Measurements from ENCODE around the gene UTP18. TPM values are rescaled to one million over a fixed set of nuclear protein-coding genes. Genes with fewer than 3 reads are reported as not detected.

Gene UTP18
- polyA plus RNA-seq, 2 donors, result 8.4 to 23.1 TPM

DNA sequence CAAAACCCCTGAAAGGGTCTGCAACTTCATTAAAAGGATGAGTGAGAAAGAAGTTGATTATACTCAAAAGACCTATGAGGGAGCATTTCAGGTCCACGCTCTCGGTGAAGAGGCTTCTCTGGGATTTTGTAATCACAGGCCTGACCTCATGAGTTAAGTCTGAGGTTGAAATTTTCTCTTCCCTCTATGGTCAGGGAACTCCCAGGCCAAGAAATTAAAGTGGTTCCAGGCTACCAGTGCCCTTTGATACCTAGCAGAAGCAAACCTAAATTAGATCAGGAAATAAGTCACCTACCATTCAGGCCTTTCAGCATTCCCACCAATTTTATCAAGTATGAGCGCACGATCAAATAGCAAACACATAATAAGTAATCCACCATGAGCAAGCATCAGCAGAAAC is 28.3 kb upstream of the UTP18 start:
- H3K27ac ChIP-seq (ENCODE audit: low read depth in 2 of 2, low read length in 1 of 2), result no peak overlapping the region
- no peaks in the 10 kb centered on the region for H3K27me3 ChIP-seq (ENCODE audit: control insufficient read depth in 1 of 2, insufficient read depth in 2 of 2, low read length in 2 of 2)

GRCh38 chr17:51234162-51234561 is 26.2 kb upstream of the UTP18 start:
- Histone ChIP-seq H3K36me3 (ENCODE audit: control insufficient read depth in 2 of 2, insufficient read depth in 2 of 2, low read length in 1 of 2) (no peaks in the 10 kb centered on the region), H3K27ac (ENCODE audit: low read depth in 2 of 2, low read length in 1 of 2) (no peak overlapping the region), H3K27me3 (ENCODE audit: control insufficient read depth in 1 of 2, insufficient read depth in 2 of 2, low read length in 2 of 2) (no peaks in the 10 kb centered on the region), H3K9me3 (ENCODE audit: control insufficient read depth in 2 of 2, insufficient read depth in 1 of 2, low read depth in 1 of 2, low read length in 1 of 2) (no peaks in the 10 kb centered on the region), H3K4me1 (ENCODE audit: control insufficient read depth in 2 of 2, insufficient read depth in 2 of 2, low read length in 1 of 2) (peaks cover 0 to 3% of the 10 kb centered on the region in 2 donors), H3K4me3 (ENCODE audit: low read depth in 1 of 2, low read length in 2 of 2) (no peak overlapping the region)
- 95% methylated on average over 5 of the region's 6 CpGs for WGBS, 2 donors

More for the DNA sequence above, 28.3 kb upstream of the UTP18 start:
- H3K9me3 ChIP-seq (ENCODE audit: control insufficient read depth in 2 of 2, insufficient read depth in 1 of 2, low read depth in 1 of 2, low read length in 1 of 2), result no peaks in the 10 kb centered on the region
- H3K4me1 ChIP-seq (ENCODE audit: control insufficient read depth in 2 of 2, insufficient read depth in 2 of 2, low read length in 1 of 2), result peaks cover 0 to 3% of the 10 kb centered on the region in 2 donors
- 75 to 87% methylated on average over 4 of the region's 4 CpGs for WGBS, 2 donors
- H3K36me3 ChIP-seq (ENCODE audit: control insufficient read depth in 2 of 2, insufficient read depth in 2 of 2, low read length in 1 of 2), result no peaks in the 10 kb centered on the region
- H3K4me3 ChIP-seq (ENCODE audit: low read depth in 1 of 2, low read length in 2 of 2), result no peak overlapping the region

- no peaks in the 10 kb centered on the region for H3K4me1 ChIP-seq (ENCODE audit: control insufficient read depth in 2 of 2, insufficient read depth in 2 of 2, low read length in 1 of 2)
- H3K4me3 ChIP-seq (ENCODE audit: low read depth in 1 of 2, low read length in 2 of 2), result no peak overlapping the region
- 68 to 80% methylated on average over 6 of the region's 6 CpGs for WGBS, 2 donors
Observed at GRCh38 chr17:51238255-51238887, 22.0 kb upstream of the UTP18 start.

DNA sequence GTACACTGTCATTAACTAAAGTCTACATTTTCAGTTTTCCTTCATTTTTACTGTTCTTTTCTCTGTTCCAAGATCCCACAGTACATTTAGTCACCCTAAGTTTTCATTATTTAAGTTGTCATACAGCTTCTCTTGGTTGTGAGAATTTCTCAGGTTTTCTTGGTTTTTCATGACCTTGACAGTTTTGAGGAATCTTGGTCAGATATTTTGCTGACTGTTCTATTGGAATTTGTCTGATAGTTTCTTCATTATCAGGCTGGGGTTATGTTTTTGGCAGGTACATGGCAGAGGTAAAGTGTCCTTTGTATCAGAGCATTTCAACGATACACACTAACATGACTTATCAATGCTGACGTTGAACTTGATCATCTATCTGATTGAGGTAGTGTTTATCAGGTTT is 20.1 kb upstream of the UTP18 start:
- H3K4me1 ChIP-seq (ENCODE audit: control insufficient read depth in 2 of 2, insufficient read depth in 2 of 2, low read length in 1 of 2), result no peaks in the 10 kb centered on the region
- H3K36me3 ChIP-seq (ENCODE audit: control insufficient read depth in 2 of 2, insufficient read depth in 2 of 2, low read length in 1 of 2), result no peaks in the 10 kb centered on the region
- no peaks in the 10 kb centered on the region for H3K9me3 ChIP-seq (ENCODE audit: control insufficient read depth in 2 of 2, insufficient read depth in 1 of 2, low read depth in 1 of 2, low read length in 1 of 2)
- H3K27me3 ChIP-seq (ENCODE audit: control insufficient read depth in 1 of 2, insufficient read depth in 2 of 2, low read length in 2 of 2), result no peaks in the 10 kb centered on the region
- no peak overlapping the region for H3K4me3 ChIP-seq (ENCODE audit: low read depth in 1 of 2, low read length in 2 of 2)
- WGBS, 2 donors, result 83 to 94% methylated on average over 2 of the region's 2 CpGs
- H3K27ac ChIP-seq (ENCODE audit: low read depth in 2 of 2, low read length in 1 of 2), result no peak overlapping the region

More at GRCh38 chr17:51238255-51238887, 22.0 kb upstream of the UTP18 start:
- Histone ChIP-seq H3K9me3 (ENCODE audit: control insufficient read depth in 2 of 2, insufficient read depth in 1 of 2, low read depth in 1 of 2, low read length in 1 of 2) (no peaks in the 10 kb centered on the region), H3K27me3 (ENCODE audit: control insufficient read depth in 1 of 2, insufficient read depth in 2 of 2, low read length in 2 of 2) (no peaks in the 10 kb centered on the region), H3K27ac (ENCODE audit: low read depth in 2 of 2, low read length in 1 of 2) (no peak overlapping the region), H3K36me3 (ENCODE audit: control insufficient read depth in 2 of 2, insufficient read depth in 2 of 2, low read length in 1 of 2) (no peaks in the 10 kb centered on the region)

DNA sequence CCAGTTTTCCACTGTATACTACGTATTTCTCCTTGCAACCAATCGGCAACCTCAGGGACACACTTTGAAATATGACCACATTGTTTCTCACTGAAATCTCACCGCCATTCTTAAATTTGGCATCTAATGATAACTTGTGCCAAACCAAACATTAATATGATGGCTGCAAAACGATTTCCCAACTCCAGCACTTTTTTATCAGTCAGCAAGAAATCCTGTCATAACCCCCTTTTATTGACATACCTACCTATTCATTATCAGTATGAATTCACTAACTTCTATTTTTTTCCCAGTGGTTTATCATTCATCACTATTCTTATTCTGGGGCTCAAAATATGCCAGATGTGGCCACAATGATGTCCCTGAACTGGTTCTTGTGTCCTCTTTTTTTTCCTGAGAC is 16.3 kb upstream of the UTP18 start:
- Histone ChIP-seq H3K27me3 (ENCODE audit: control insufficient read depth in 1 of 2, insufficient read depth in 2 of 2, low read length in 2 of 2) (no peaks in the 10 kb centered on the region), H3K36me3 (ENCODE audit: control insufficient read depth in 2 of 2, insufficient read depth in 2 of 2, low read length in 1 of 2) (no peaks in the 10 kb centered on the region), H3K27ac (ENCODE audit: low read depth in 2 of 2, low read length in 1 of 2) (no peak overlapping the region), H3K9me3 (ENCODE audit: control insufficient read depth in 2 of 2, insufficient read depth in 1 of 2, low read depth in 1 of 2, low read length in 1 of 2) (no peaks in the 10 kb centered on the region), H3K4me1 (ENCODE audit: control insufficient read depth in 2 of 2, insufficient read depth in 2 of 2, low read length in 1 of 2) (no peaks in the 10 kb centered on the region), H3K4me3 (ENCODE audit: low read depth in 1 of 2, low read length in 2 of 2) (no peak overlapping the region)
- WGBS, 2 donors, result 78% methylated on average over 4 of the region's 4 CpGs

DNA sequence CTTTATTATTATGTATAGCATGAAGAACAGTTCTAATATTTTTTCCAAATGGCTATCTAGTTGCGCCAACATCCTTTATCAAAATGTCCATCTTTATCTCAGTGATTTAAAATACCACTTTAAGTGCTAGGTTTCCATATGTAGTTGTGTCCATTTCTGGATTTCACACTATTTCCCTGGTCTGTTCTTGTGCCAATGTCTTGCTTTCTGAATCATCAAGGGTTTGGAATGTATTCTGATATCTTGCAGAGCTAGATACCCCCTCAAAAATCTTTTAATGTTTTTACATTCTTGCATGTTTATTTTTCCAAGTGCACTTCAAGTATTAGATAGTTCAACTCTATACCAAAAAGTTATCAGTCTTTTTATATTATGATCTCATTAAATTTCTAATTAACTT is 14.8 kb upstream of the UTP18 start:
- no peaks in the 10 kb centered on the region for H3K36me3 ChIP-seq (ENCODE audit: control insufficient read depth in 2 of 2, insufficient read depth in 2 of 2, low read length in 1 of 2)
- no peaks in the 10 kb centered on the region for H3K9me3 ChIP-seq (ENCODE audit: control insufficient read depth in 2 of 2, insufficient read depth in 1 of 2, low read depth in 1 of 2, low read length in 1 of 2)
- no peaks in the 10 kb centered on the region for H3K27me3 ChIP-seq (ENCODE audit: control insufficient read depth in 1 of 2, insufficient read depth in 2 of 2, low read length in 2 of 2)
- no peak overlapping the region for H3K27ac ChIP-seq (ENCODE audit: low read depth in 2 of 2, low read length in 1 of 2)
- no peaks in the 10 kb centered on the region for H3K4me1 ChIP-seq (ENCODE audit: control insufficient read depth in 2 of 2, insufficient read depth in 2 of 2, low read length in 1 of 2)
- no peak overlapping the region for H3K4me3 ChIP-seq (ENCODE audit: low read depth in 1 of 2, low read length in 2 of 2)
- WGBS, 2 donors, result 91 to 97% methylated on average over 1 of the region's 1 CpG

GRCh38 chr17:51250314-51250840 is 10.0 kb upstream of the UTP18 start:
- Histone ChIP-seq H3K36me3 (ENCODE audit: control insufficient read depth in 2 of 2, insufficient read depth in 2 of 2, low read length in 1 of 2) (no peaks in the 10 kb centered on the region), H3K27ac (ENCODE audit: low read depth in 2 of 2, low read length in 1 of 2) (no peak overlapping the region), H3K4me1 (ENCODE audit: control insufficient read depth in 2 of 2, insufficient read depth in 2 of 2, low read length in 1 of 2) (no peaks in the 10 kb centered on the region), H3K4me3 (ENCODE audit: low read depth in 1 of 2, low read length in 2 of 2) (no peak overlapping the region), H3K9me3 (ENCODE audit: control insufficient read depth in 2 of 2, insufficient read depth in 1 of 2, low read depth in 1 of 2, low read length in 1 of 2) (no peaks in the 10 kb centered on the region), H3K27me3 (ENCODE audit: control insufficient read depth in 1 of 2, insufficient read depth in 2 of 2, low read length in 2 of 2) (no peaks in the 10 kb centered on the region)
- WGBS, 2 donors, result 98 to 99% methylated on average over 3 of the region's 3 CpGs

GRCh38 chr17:51251010-51251409 is 9.3 kb upstream of the UTP18 start:
- no peak overlapping the region for H3K4me3 ChIP-seq (ENCODE audit: low read depth in 1 of 2, low read length in 2 of 2)
- no peak overlapping the region for H3K27ac ChIP-seq (ENCODE audit: low read depth in 2 of 2, low read length in 1 of 2)
- H3K4me1 ChIP-seq (ENCODE audit: control insufficient read depth in 2 of 2, insufficient read depth in 2 of 2, low read length in 1 of 2), result no peaks in the 10 kb centered on the region
- no peaks in the 10 kb centered on the region for H3K27me3 ChIP-seq (ENCODE audit: control insufficient read depth in 1 of 2, insufficient read depth in 2 of 2, low read length in 2 of 2)
- no peaks in the 10 kb centered on the region for H3K36me3 ChIP-seq (ENCODE audit: control insufficient read depth in 2 of 2, insufficient read depth in 2 of 2, low read length in 1 of 2)
- H3K9me3 ChIP-seq (ENCODE audit: control insufficient read depth in 2 of 2, insufficient read depth in 1 of 2, low read depth in 1 of 2, low read length in 1 of 2), result no peaks in the 10 kb centered on the region

GRCh38 chr17:51255673-51256072 is 4.7 kb upstream of the UTP18 start:
- 68 to 88% methylated on average over 6 of the region's 6 CpGs for WGBS, 2 donors
- Histone ChIP-seq H3K9me3 (ENCODE audit: control insufficient read depth in 2 of 2, insufficient read depth in 1 of 2, low read depth in 1 of 2, low read length in 1 of 2) (no peaks in the 10 kb centered on the region), H3K27me3 (ENCODE audit: control insufficient read depth in 1 of 2, insufficient read depth in 2 of 2, low read length in 2 of 2) (no peaks in the 10 kb centered on the region), H3K36me3 (ENCODE audit: control insufficient read depth in 2 of 2, insufficient read depth in 2 of 2, low read length in 1 of 2) (no peaks in the 10 kb centered on the region), H3K4me1 (ENCODE audit: control insufficient read depth in 2 of 2, insufficient read depth in 2 of 2, low read length in 1 of 2) (peaks cover 0 to 2% of the 10 kb centered on the region in 2 donors), H3K27ac (ENCODE audit: low read depth in 2 of 2, low read length in 1 of 2) (no peak overlapping the region), H3K4me3 (ENCODE audit: low read depth in 1 of 2, low read length in 2 of 2) (no peak overlapping the region)

GRCh38 chr17:51256101-51256500 is 4.2 kb upstream of the UTP18 start:
- Histone ChIP-seq H3K4me1 (ENCODE audit: control insufficient read depth in 2 of 2, insufficient read depth in 2 of 2, low read length in 1 of 2) (peaks cover 0 to 2% of the 10 kb centered on the region in 2 donors), H3K36me3 (ENCODE audit: control insufficient read depth in 2 of 2, insufficient read depth in 2 of 2, low read length in 1 of 2) (no peaks in the 10 kb centered on the region), H3K27ac (ENCODE audit: low read depth in 2 of 2, low read length in 1 of 2) (no peak overlapping the region), H3K4me3 (ENCODE audit: low read depth in 1 of 2, low read length in 2 of 2) (no peak overlapping the region), H3K27me3 (ENCODE audit: control insufficient read depth in 1 of 2, insufficient read depth in 2 of 2, low read length in 2 of 2) (no peaks in the 10 kb centered on the region), H3K9me3 (ENCODE audit: control insufficient read depth in 2 of 2, insufficient read depth in 1 of 2, low read depth in 1 of 2, low read length in 1 of 2) (no peaks in the 10 kb centered on the region)
- 69 to 87% methylated on average over 3 of the region's 3 CpGs for WGBS, 2 donors
